ENCODE measurements around the gene GALNT2.

DNA sequence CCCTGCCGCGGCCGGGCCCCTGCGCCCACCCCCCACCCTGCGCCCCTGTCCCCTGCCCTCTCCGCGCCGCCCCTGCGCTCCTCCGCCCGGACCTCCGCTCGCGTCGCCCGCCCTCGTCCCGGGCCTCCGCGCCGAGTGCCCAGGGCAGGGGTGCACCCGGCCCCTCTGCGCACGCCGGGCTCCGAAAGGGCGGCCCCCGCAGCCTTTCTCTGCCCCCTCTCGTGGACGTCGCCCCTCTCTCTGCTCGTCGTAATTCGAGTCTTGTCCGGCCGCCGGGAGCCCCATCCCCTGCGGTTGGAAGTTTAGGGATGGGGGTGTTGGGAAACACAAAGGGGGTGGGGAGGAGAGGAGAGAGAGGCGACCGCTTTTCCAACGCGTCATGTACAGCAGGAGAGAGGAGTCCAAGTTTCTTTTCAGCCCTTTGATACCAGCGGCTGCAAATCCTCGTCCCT lies 407 bp downstream of the GALNT2 start:
- TF ChIP-seq, protein P1, sequence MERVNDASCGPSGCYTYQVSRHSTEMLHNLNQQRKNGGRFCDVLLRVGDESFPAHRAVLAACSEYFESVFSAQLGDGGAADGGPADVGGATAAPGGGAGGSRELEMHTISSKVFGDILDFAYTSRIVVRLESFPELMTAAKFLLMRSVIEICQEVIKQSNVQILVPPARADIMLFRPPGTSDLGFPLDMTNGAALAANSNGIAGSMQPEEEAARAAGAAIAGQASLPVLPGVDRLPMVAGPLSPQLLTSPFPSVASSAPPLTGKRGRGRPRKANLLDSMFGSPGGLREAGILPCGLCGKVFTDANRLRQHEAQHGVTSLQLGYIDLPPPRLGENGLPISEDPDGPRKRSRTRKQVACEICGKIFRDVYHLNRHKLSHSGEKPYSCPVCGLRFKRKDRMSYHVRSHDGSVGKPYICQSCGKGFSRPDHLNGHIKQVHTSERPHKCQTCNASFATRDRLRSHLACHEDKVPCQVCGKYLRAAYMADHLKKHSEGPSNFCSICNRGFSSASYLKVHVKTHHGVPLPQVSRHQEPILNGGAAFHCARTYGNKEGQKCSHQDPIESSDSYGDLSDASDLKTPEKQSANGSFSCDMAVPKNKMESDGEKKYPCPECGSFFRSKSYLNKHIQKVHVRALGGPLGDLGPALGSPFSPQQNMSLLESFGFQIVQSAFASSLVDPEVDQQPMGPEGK (CRISPR knock-in tag; IDR thresholded peaks at IDR 0.05; ENCODE audit: borderline replicate concordance): no peak
- TF ChIP-seq, protein P2, sequence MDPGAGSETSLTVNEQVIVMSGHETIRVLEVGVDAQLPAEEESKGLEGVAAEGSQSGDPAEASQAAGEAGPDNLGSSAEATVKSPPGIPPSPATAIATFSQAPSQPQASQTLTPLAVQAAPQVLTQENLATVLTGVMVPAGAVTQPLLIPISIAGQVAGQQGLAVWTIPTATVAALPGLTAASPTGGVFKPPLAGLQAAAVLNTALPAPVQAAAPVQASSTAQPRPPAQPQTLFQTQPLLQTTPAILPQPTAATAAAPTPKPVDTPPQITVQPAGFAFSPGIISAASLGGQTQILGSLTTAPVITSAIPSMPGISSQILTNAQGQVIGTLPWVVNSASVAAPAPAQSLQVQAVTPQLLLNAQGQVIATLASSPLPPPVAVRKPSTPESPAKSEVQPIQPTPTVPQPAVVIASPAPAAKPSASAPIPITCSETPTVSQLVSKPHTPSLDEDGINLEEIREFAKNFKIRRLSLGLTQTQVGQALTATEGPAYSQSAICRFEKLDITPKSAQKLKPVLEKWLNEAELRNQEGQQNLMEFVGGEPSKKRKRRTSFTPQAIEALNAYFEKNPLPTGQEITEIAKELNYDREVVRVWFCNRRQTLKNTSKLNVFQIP (CRISPR knock-in tag; IDR thresholded peaks at IDR 0.05; ENCODE audit: borderline replicate concordance, low read depth): no peak
- TF ChIP-seq PPARA (CRISPR knock-in tag; IDR thresholded peaks at IDR 0.05; ENCODE audit: borderline replicate concordance) (no peak), OSR1 (CRISPR knock-in tag; IDR thresholded peaks at IDR 0.05) (no peak), GLIS3 (CRISPR knock-in tag; IDR thresholded peaks at IDR 0.05) (no peak), ZFP30 (CRISPR knock-in tag; IDR thresholded peaks at IDR 0.05) (no peak), RARB (CRISPR knock-in tag; IDR thresholded peaks at IDR 0.05) (no peak), ZFP3 (CRISPR knock-in tag; IDR thresholded peaks at IDR 0.05) (no peak), ARNTL (CRISPR knock-in tag; IDR thresholded peaks at IDR 0.05; ENCODE audit: borderline replicate concordance, low read depth) (no peak), ZNF70 (CRISPR knock-in tag; IDR thresholded peaks at IDR 0.05) (no peak), ISL1 (CRISPR knock-in tag; IDR thresholded peaks at IDR 0.05) (no peak)
